ENCODE data around the gene FGF12.

FGF12 gene

DNA sequence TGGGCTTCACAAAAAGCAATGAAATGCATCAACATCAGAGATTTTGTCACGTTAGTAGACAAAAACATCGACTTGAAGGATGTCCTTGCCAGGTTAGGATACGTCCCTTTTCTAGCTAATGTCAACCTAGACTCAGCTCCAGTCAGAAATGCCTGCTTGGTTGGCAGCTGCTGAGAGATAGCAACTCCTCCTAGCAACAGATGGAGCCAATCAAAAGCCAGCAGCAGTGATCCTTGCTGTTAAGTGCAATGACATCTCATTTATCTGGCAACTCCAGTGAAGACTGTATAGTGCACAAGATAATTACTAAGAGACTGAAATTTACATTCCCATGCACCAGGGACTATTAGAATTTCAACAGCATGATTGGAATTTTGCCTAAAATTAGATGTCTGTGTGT is 424.1 kb downstream of the FGF12 start:
- Histone ChIP-seq H3K79me2 (ENCODE audit: insufficient read depth, low read length) (no peaks in the 10 kb centered on the region), H3K9ac (ENCODE audit: low read length) (no peak overlapping the region), H3K36me3 (ENCODE audit: insufficient read depth, low read length) (no peaks in the 10 kb centered on the region), H3K27me3 (ENCODE audit: insufficient read depth, low read length) (no peaks in the 10 kb centered on the region), H4K20me1 (ENCODE audit: insufficient read depth, low read length) (no peaks in the 10 kb centered on the region), H3K4me2 (ENCODE audit: low read length) (no peak overlapping the region), H3K27ac (ENCODE audit: low read depth, low read length, poor library complexity, severe bottlenecking) (no peak overlapping the region), H2AFZ (ENCODE audit: low read length) (no peak overlapping the region), H3K4me1 (ENCODE audit: insufficient read depth, low read length, severe bottlenecking) (no peaks in the 10 kb centered on the region), H3K4me3 (ENCODE audit: low read depth, low read length, poor library complexity, severe bottlenecking) (no peak overlapping the region), H3K9me3 (ENCODE audit: low read length) (no peaks in the 10 kb centered on the region), H3F3A (ENCODE audit: insufficient read depth, low read length) (no peaks in the 10 kb centered on the region), H3K9me2 (ENCODE audit: low read depth, low read length) (no peaks in the 10 kb centered on the region)
- TF ChIP-seq EZH2 (IDR thresholded peaks at IDR 0.05; ENCODE audit: borderline replicate concordance, low read length), result no peak
- TF ChIP-seq, protein P1, sequence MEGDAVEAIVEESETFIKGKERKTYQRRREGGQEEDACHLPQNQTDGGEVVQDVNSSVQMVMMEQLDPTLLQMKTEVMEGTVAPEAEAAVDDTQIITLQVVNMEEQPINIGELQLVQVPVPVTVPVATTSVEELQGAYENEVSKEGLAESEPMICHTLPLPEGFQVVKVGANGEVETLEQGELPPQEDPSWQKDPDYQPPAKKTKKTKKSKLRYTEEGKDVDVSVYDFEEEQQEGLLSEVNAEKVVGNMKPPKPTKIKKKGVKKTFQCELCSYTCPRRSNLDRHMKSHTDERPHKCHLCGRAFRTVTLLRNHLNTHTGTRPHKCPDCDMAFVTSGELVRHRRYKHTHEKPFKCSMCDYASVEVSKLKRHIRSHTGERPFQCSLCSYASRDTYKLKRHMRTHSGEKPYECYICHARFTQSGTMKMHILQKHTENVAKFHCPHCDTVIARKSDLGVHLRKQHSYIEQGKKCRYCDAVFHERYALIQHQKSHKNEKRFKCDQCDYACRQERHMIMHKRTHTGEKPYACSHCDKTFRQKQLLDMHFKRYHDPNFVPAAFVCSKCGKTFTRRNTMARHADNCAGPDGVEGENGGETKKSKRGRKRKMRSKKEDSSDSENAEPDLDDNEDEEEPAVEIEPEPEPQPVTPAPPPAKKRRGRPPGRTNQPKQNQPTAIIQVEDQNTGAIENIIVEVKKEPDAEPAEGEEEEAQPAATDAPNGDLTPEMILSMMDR (IDR thresholded peaks at IDR 0.05; ENCODE audit: low read length), result no peak

GRCh38 chr3:192302721-192303120 is 424.6 kb downstream of the FGF12 start:
- no peaks in the 10 kb centered on the region for H3K36me3 ChIP-seq (ENCODE audit: insufficient read depth, low read length)
- H3K79me2 ChIP-seq (ENCODE audit: insufficient read depth, low read length), result no peaks in the 10 kb centered on the region
- no peak overlapping the region for H2AFZ ChIP-seq (ENCODE audit: low read length)
- no peaks in the 10 kb centered on the region for H3K27me3 ChIP-seq (ENCODE audit: insufficient read depth, low read length)
- H3K9me3 ChIP-seq (ENCODE audit: low read length), result no peaks in the 10 kb centered on the region
- no peaks in the 10 kb centered on the region for H4K20me1 ChIP-seq (ENCODE audit: insufficient read depth, low read length)
- H3K4me2 ChIP-seq (ENCODE audit: low read length), result no peak overlapping the region
- no peaks in the 10 kb centered on the region for H3K4me1 ChIP-seq (ENCODE audit: insufficient read depth, low read length, severe bottlenecking)
- no peak overlapping the region for H3K4me3 ChIP-seq (ENCODE audit: low read depth, low read length, poor library complexity, severe bottlenecking)
- no peak overlapping the region for H3K9ac ChIP-seq (ENCODE audit: low read length)
- no peak overlapping the region for H3K27ac ChIP-seq (ENCODE audit: low read depth, low read length, poor library complexity, severe bottlenecking)
- no peak for TF ChIP-seq EZH2 (IDR thresholded peaks at IDR 0.05; ENCODE audit: borderline replicate concordance, low read length)
- TF ChIP-seq, protein P1 (IDR thresholded peaks at IDR 0.05; ENCODE audit: low read length), result no peak
- H3F3A ChIP-seq (ENCODE audit: insufficient read depth, low read length), result no peaks in the 10 kb centered on the region
- H3K9me2 ChIP-seq (ENCODE audit: low read depth, low read length), result no peaks in the 10 kb centered on the region

- Histone ChIP-seq H3K9me3 (ENCODE audit: low read length) (no peaks in the 10 kb centered on the region), H3K9me2 (ENCODE audit: low read depth, low read length) (no peaks in the 10 kb centered on the region), H3K79me2 (ENCODE audit: insufficient read depth, low read length) (no peaks in the 10 kb centered on the region), H3K36me3 (ENCODE audit: insufficient read depth, low read length) (no peaks in the 10 kb centered on the region), H3K4me3 (ENCODE audit: low read depth, low read length, poor library complexity, severe bottlenecking) (no peak overlapping the region), H3K9ac (ENCODE audit: low read length) (no peak overlapping the region), H3K27me3 (ENCODE audit: insufficient read depth, low read length) (no peaks in the 10 kb centered on the region), H3K4me2 (ENCODE audit: low read length) (no peak overlapping the region), H3K4me1 (ENCODE audit: insufficient read depth, low read length, severe bottlenecking) (no peaks in the 10 kb centered on the region), H3F3A (ENCODE audit: insufficient read depth, low read length) (no peaks in the 10 kb centered on the region), H4K20me1 (ENCODE audit: insufficient read depth, low read length) (no peaks in the 10 kb centered on the region), H2AFZ (ENCODE audit: low read length) (no peak overlapping the region), H3K27ac (ENCODE audit: low read depth, low read length, poor library complexity, severe bottlenecking) (no peak overlapping the region)
- no peak for TF ChIP-seq EZH2 (IDR thresholded peaks at IDR 0.05; ENCODE audit: borderline replicate concordance, low read length)
- TF ChIP-seq, protein P1 (IDR thresholded peaks at IDR 0.05; ENCODE audit: low read length), result no peak
Measured at GRCh38 chr3:192299921-192300320, 427.4 kb downstream of the FGF12 start.
